Gastrocnemius medialis (tissue), 4 donors: ENCODE results near the gene KLHL13. TPM values are rescaled to one million over a fixed set of nuclear protein-coding genes. Genes with fewer than 3 reads are reported as not detected.

Source experiments
- ATAC-seq, 2 donors: fragments of 150-250 bp; one replicate each; pipeline ENCODE4 v1.9.1; 2016
- DNase-seq, 2 donors: peaks; one replicate each; pipeline ENCODE4 v3.0.0-alpha.2; 2019
- H3K27ac ChIP-seq, 4 donors: fragments of 200-600 bp; sonication (generic); 1 replicate in 1 of 4; 2 replicates in 3 of 4; pipeline ENCODE4 v1.5.1; 2016 to 2018; ENCODE audit warnings: mild to moderate bottlenecking in 2 of 4, moderate library complexity in 1 of 4
- H3K27me3 ChIP-seq, 3 donors: fragments of 200-600 bp; sonication (generic) in 2 of 3; 1 replicate in 1 of 3; 2 replicates in 2 of 3; pipeline versions ENCODE4 v1.5.1 to v1.6.0; 2016 to 2019; ENCODE audit warnings: mild to moderate bottlenecking in 1 of 3, moderate library complexity in 1 of 3
- H3K36me3 ChIP-seq, 2 donors: fragments of 200-600 bp; sonication (generic) in 1 of 2; one replicate each; pipeline ENCODE4 v1.5.1; 2017 to 2018
- H3K4me1 ChIP-seq, 2 donors: fragments of 200-600 bp; sonication (generic) in 1 of 2; one replicate each; pipeline ENCODE4 v1.5.1; 2016 to 2017; ENCODE audit warnings: mild to moderate bottlenecking in 2 of 2
- H3K4me3 ChIP-seq, 4 donors: fragments of 200-600 bp; sonication (generic) in 3 of 4; 1 replicate in 1 of 4; 2 replicates in 3 of 4; pipeline ENCODE4 v1.5.1; 2016 to 2019; ENCODE audit warnings: mild to moderate bottlenecking in 2 of 4
- H3K9me3 ChIP-seq, 3 donors: fragments of 200-600 bp; sonication (generic) in 2 of 3; 1 replicate in 1 of 3; 2 replicates in 2 of 3; pipeline ENCODE4 v1.5.1; 2016 to 2019
- POLR2A ChIP-seq, 2 donors: fragments of 450-650 bp; IDR thresholded peaks; one replicate each; pipeline ENCODE4 v1.6.1; 2017; ENCODE audit warnings: antibody characterized with exemption in 2 of 2, mild to moderate bottlenecking in 2 of 2, moderate library complexity in 2 of 2
- in situ Hi-C, 4 donors: fragments of 200-750 bp; cut with MboI; loops; one replicate each; pipeline versions ENCODE4 v1.15.0 to v1.8.0; 2017; ENCODE audit warnings: low sequenced_read_pairs in 4 of 4
- intact Hi-C: fragments of 100-400 bp; cut with DNase I; formaldehyde crosslinking; loops from one replicate; pipeline ENCODE4 v1.15.1; 2023; ENCODE audit warnings: low total_unique reads
- total RNA-seq, 4 donors: library from RNA; depleted of rRNA; stranded (reverse); fragments of >200 nt; gene quantifications; one replicate each; pipeline versions ENCODE4 v1.1.0 to v1.2.3, GENCODE V29; 2016
- TF ChIP-seq, protein P1 (sequence below), 5 experiments: fragments of 450-650 bp in 3 of 5; fragments of 200-600 bp in 2 of 5; sonication (generic) in 2 of 5; IDR thresholded peaks in 4 of 5; conservative IDR thresholded peaks in 1 of 5; 1 replicate in 4 of 5; 2 replicates in 1 of 5; pipeline ENCODE4 v1.5.1; 2016 to 2019; ENCODE audit warnings: antibody characterized with exemption in 5 of 5, mild to moderate bottlenecking in 3 of 5, moderate library complexity in 3 of 5

The KLHL13 gene
- total RNA-seq, 4 donors from 2014 or later: 0.87 to 3.4 (median 1.0) TPM

- intact Hi-C loops: no loop called here
- H3K4me1 ChIP-seq: no peaks in the 10 kb centered on the region
- in situ Hi-C loops: no loop called here
- TF ChIP-seq, protein P1, sequence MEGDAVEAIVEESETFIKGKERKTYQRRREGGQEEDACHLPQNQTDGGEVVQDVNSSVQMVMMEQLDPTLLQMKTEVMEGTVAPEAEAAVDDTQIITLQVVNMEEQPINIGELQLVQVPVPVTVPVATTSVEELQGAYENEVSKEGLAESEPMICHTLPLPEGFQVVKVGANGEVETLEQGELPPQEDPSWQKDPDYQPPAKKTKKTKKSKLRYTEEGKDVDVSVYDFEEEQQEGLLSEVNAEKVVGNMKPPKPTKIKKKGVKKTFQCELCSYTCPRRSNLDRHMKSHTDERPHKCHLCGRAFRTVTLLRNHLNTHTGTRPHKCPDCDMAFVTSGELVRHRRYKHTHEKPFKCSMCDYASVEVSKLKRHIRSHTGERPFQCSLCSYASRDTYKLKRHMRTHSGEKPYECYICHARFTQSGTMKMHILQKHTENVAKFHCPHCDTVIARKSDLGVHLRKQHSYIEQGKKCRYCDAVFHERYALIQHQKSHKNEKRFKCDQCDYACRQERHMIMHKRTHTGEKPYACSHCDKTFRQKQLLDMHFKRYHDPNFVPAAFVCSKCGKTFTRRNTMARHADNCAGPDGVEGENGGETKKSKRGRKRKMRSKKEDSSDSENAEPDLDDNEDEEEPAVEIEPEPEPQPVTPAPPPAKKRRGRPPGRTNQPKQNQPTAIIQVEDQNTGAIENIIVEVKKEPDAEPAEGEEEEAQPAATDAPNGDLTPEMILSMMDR (IDR thresholded peaks at IDR 0.05 in 4 of 5, conservative IDR thresholded peaks at IDR 0.05 in 1 of 5): no peak
- TF ChIP-seq POLR2A (IDR thresholded peaks at IDR 0.05): no peak
- DNase-seq (no peak), ATAC-seq (no peak)
- no peaks in the 10 kb centered on the region for H3K9me3 ChIP-seq
- H3K27ac ChIP-seq: no peak overlapping the region
- H3K36me3 ChIP-seq: no peaks in the 10 kb centered on the region
- no peak overlapping the region for H3K4me3 ChIP-seq
- H3K27me3 ChIP-seq: no peaks in the 10 kb centered on the region
Observed at GRCh38 chrX:117972711-117973109, 143.9 kb downstream of the KLHL13 start.

DNA sequence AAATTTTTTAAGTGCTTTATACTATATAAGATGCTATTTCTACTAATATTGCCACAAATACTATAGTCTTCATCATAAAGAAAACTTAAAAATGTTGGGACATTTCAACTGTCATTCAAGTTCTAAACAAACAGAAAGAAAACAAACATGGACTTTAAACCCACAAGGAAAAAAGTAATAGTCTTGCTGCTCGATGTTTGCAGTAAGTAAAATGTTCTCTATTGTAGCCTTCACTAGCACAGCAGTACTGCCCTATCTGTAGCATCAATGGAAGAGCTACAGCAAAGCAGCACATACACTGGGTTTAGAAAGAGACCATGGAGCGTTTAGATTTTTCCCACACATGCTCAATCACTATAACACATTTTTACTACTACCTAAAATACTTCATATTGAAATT is 146.8 kb downstream of the KLHL13 start:
- Histone ChIP-seq H3K27ac (no peak overlapping the region), H3K36me3 (no peaks in the 10 kb centered on the region), H3K4me3 (no peak overlapping the region), H3K4me1 (no peaks in the 10 kb centered on the region), H3K27me3 (no peaks in the 10 kb centered on the region), H3K9me3 (no peaks in the 10 kb centered on the region)
- ATAC-seq (no peak), DNase-seq (no peak)
- intact Hi-C loops: no loop called here
- TF ChIP-seq POLR2A (IDR thresholded peaks at IDR 0.05): no peak
- TF ChIP-seq, protein P1 (IDR thresholded peaks at IDR 0.05 in 4 of 5, conservative IDR thresholded peaks at IDR 0.05 in 1 of 5): no peak
- in situ Hi-C loops: no loop called here

DNA sequence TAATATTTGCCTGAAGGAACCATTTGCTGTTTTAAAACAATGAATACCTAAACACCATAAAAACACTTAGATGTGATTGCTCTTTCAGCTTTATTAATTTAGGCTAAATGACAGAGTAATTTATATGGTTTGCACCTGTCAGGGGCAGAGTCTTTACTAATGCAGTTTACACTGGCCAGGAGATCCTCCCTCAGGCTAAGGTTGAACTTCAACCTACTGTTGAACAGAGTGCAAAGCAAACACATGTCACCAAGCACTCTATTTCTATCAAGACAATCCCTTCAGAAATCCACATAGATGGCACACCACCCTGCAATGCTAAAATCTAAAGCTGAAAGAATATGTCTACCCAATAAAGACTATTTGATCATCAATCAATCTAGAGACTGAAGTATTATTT is 147.3 kb downstream of the KLHL13 start:
- no peak for DNase-seq

GRCh38 chrX:117959045-117959444 is 157.6 kb downstream of the KLHL13 start:
- intact Hi-C loops: no loop called here

More for the DNA sequence above, 147.3 kb downstream of the KLHL13 start:
- in situ Hi-C loops: no loop called here
- H3K4me3 ChIP-seq: no peak overlapping the region
- no peaks in the 10 kb centered on the region for H3K9me3 ChIP-seq
- no peak overlapping the region for H3K27ac ChIP-seq
- H3K36me3 ChIP-seq: no peaks in the 10 kb centered on the region
- no peak for ATAC-seq
- H3K4me1 ChIP-seq: no peaks in the 10 kb centered on the region
- intact Hi-C loops: no loop called here
- H3K27me3 ChIP-seq: no peaks in the 10 kb centered on the region
- TF ChIP-seq POLR2A (IDR thresholded peaks at IDR 0.05): no peak
- TF ChIP-seq, protein P1 (IDR thresholded peaks at IDR 0.05 in 4 of 5, conservative IDR thresholded peaks at IDR 0.05 in 1 of 5): no peak

More at GRCh38 chrX:117959045-117959444, 157.6 kb downstream of the KLHL13 start:
- DNase-seq (no peak), ATAC-seq (no peak)
- in situ Hi-C loops: no loop called here
- no peaks in the 10 kb centered on the region for H3K27me3 ChIP-seq
- no peaks in the 10 kb centered on the region for H3K4me1 ChIP-seq
- no peaks in the 10 kb centered on the region for H3K36me3 ChIP-seq
- TF ChIP-seq, protein P1 (IDR thresholded peaks at IDR 0.05 in 4 of 5, conservative IDR thresholded peaks at IDR 0.05 in 1 of 5): no peak
- TF ChIP-seq POLR2A (IDR thresholded peaks at IDR 0.05): no peak
- H3K9me3 ChIP-seq: no peaks in the 10 kb centered on the region
- no peak overlapping the region for H3K4me3 ChIP-seq
- H3K27ac ChIP-seq: no peak overlapping the region
